HEK293T (cell line): ENCODE data around the gene CLPX.

Source experiments
- FOXA1 ChIP-seq: fragments of 450-650 bp; IDR thresholded peaks from 2 replicates; pipeline ENCODE4 v1.6.1; 2016; ENCODE audit warnings: mild to moderate bottlenecking
- FOXM1 ChIP-seq: fragments of 450-650 bp; IDR thresholded peaks from 2 replicates; pipeline ENCODE4 v1.6.1; 2017; ENCODE audit warnings: mild to moderate bottlenecking, borderline replicate concordance
- HDGF ChIP-seq: fragments of 450-650 bp; IDR thresholded peaks from 2 replicates; pipeline ENCODE4 v1.6.1; 2017; ENCODE audit warnings: antibody characterized with exemption, borderline replicate concordance
- LEF1 ChIP-seq: fragments of 450-650 bp; IDR thresholded peaks from 2 replicates; pipeline ENCODE4 v1.6.1; 2017; ENCODE audit warnings: mild to moderate bottlenecking, borderline replicate concordance
- SP1 ChIP-seq: fragments of 450-650 bp; IDR thresholded peaks from 2 replicates; pipeline ENCODE4 v1.6.1; 2017
- SUZ12 ChIP-seq: fragments of 450-650 bp; IDR thresholded peaks from 2 replicates; pipeline ENCODE4 v1.6.1; 2016; ENCODE audit warnings: mild to moderate bottlenecking
- ZNF384 ChIP-seq: fragments of 450-650 bp; IDR thresholded peaks from 2 replicates; pipeline ENCODE4 v1.6.1; 2016

DNA sequence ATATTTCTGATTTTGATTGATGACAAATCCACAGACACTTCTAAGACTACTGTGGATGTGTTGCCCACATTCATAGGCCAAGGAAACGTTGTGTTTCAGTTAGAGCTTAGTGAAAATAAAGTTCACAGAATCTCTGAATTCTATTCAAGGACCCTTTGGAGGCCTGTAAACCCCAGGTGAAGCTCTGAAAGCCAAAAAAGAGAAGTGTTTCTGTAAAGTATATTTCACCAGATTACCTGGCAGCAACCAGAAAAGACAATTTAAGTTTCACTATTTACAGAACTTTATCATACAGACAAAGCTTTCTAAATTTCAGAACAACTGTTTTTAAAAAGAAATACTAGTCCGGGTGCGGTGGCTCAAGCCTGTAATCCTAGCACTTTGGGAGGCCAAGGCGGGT lies 2.6 kb downstream of the CLPX start:
- TF ChIP-seq FOXA1 = no peak
- no peak for TF ChIP-seq LEF1
- TF ChIP-seq FOXM1 = no peak
- no peak for TF ChIP-seq ZNF384
- no peak for TF ChIP-seq SP1
- no peak for TF ChIP-seq HDGF
- TF ChIP-seq SUZ12 = no peak
